D721Med (cell line): ENCODE measurements around the gene ZNF410.
"Not testable (repeated sequence)": the region's sequence is repeated elsewhere in the genome, so short reads cannot be mapped to it uniquely, and the experiment has no call there.

ENCODE experiments used
- DNase-seq: peaks from one replicate; pipeline ENCODE4 v3.0.0; 2011; ENCODE audit warnings: low spot score; ENCODE audit not compliant: insufficient read length
- FAIRE-seq: peaks from 2 replicates; lab custom pipeline; 2011; peaks lifted over from hg19 to GRCh38; lab: Jason Lieb, UNC
- TF ChIP-seq, protein P1 (sequence below): IDR thresholded peaks from 2 replicates; pipeline ENCODE4 v1.5.1; 2012; ENCODE audit warnings: mild to moderate bottlenecking, control low read depth; ENCODE audit not compliant: insufficient read depth; ENCODE audit errors: missing control alignments

ZNF410 gene

DNA sequence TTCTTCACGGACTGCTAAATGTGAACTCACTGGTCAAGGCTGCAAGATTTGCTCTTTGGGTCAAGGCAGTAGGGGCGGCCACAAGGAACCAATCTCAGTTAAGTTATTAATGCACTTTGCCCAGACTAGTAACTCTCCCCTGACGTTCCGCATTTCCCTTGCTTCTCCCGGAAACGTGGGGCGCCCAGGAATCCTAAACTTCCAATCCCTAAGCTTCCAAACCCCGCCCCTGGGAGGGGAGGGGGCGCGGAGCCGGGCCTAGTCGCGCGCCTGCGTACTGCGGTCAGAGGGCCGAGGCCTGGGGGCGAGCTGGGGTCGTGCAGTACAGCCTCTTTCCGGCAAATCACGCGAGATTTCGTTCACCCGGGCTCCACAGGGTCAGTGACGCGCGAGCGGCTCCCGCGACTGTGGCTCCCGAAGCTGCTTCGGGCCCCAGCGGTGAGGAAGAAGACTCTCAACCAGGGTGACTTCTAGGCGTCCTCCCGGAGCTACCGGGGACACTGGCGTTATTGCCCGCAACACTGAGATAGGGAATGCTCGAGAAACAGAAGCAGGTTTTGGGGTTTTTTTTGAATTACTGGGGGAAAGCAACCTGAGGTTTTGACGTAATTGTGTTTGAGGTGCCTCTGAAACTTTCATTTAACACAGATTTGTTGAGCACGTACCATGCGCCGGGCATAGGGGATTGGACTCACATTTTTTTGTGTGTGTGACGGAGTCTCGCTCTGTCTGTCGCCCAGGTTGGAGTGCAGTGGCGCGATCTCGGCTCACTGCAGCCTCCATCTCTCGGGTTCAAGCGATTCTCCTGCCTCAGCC lies 34.9 kb upstream of the ZNF410 start, which contains the start of gene PTGR2:
PTGR2 (plus strand) TSS at position 265 of the 816 bp plus-strand sequence. CDS start 7,032 bp downstream, outside the sequence.
- DNase-seq (peak; percentile 87), FAIRE-seq (no peak)
- TF ChIP-seq, protein P1, sequence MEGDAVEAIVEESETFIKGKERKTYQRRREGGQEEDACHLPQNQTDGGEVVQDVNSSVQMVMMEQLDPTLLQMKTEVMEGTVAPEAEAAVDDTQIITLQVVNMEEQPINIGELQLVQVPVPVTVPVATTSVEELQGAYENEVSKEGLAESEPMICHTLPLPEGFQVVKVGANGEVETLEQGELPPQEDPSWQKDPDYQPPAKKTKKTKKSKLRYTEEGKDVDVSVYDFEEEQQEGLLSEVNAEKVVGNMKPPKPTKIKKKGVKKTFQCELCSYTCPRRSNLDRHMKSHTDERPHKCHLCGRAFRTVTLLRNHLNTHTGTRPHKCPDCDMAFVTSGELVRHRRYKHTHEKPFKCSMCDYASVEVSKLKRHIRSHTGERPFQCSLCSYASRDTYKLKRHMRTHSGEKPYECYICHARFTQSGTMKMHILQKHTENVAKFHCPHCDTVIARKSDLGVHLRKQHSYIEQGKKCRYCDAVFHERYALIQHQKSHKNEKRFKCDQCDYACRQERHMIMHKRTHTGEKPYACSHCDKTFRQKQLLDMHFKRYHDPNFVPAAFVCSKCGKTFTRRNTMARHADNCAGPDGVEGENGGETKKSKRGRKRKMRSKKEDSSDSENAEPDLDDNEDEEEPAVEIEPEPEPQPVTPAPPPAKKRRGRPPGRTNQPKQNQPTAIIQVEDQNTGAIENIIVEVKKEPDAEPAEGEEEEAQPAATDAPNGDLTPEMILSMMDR, result no peak

DNA sequence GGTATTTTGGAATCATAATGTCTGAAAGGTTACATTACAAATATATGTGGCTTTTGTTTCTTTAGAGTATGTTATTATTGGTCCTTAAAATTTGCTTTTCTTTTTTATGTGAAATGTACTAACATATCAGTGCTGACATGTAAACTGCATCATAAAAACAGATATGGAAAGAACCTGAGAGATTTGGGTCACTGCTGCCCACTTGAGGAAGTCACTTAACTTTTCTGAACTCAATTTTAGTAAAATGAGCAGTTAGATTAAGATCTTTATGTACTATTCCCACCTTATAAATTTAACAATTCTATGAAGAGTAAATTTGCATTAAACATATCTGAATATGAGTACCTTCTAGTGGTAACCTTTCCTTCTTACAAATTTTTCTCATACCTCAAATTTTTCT lies 27.5 kb upstream of the ZNF410 start:
- DNase-seq (no peak), FAIRE-seq (no peak)
- TF ChIP-seq, protein P1, result no peak

DNA sequence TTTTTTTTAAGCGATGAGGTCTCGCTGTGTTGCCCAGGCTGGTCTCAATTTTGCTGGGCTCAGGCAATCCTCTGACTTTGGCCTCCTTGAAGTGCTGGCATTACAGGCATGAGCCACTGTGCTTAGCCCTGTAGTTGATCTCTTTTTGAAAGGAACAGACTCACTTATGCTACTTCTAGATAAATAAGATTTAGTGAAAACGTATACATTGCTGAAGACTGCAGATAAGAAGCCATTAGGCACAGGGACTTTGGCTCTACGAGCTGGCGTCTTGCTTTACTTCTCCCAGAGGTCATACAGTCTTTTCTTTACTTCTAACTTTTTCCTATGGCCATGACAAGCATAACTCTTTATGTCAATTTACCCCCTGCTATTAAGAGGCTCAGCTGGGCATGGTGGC lies 25.6 kb upstream of the ZNF410 start:
- FAIRE-seq (no peak), DNase-seq (no peak)
- TF ChIP-seq, protein P1, result no peak

DNA sequence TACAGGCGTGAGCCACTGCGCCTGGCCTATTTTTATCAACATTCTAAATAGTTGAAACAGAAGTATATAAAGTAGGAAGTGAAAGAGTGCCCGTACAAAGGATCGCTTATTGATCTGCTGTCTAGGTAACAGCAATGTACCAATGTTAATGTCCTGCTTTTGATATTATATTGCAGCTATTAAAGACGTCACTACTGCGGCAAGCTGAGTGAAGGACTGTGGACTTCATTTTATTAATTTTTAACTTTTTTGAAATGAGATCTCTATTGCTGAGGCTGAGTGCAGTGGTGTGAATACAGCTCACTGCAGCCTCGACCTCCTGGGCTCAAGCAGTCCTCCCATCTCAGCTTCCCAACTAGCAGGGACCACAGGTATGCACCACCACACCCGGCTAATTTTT lies 24.2 kb upstream of the ZNF410 start:
- TF ChIP-seq, protein P1, result no peak
- no peak for DNase-seq
- no peak for FAIRE-seq

GRCh38 chr14:73863209-73863608 lies 23.4 kb upstream of the ZNF410 start:
- FAIRE-seq, result no peak

DNA sequence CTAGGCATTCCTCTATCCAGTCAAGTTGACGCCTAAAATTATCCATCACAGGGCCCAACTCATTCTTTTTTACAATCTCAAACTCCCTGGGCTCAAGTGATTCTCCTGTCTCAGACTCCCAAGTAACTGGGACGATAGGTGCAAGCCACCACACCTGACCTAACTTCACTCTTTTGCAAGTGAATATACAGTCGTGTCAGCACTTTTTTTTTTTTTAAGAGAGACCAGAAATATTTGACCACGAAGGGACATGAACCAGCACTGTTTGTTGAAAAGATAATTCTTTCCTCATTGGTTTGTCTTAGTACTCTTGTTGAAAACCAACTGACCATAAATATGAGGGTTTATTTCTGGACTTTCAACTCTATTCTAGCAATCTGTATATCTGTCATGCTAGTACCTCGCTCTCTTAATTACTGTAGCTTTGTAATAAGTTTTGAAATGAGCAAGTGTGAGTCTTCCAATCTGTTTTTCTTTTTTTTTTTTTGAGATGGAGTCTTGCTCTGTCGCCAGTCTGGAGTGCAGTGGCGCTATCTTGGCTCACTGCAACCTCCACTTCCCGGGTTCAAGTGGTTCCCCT lies 21.0 kb upstream of the ZNF410 start:
- DNase-seq (no peak), FAIRE-seq (no peak)
- TF ChIP-seq, protein P1, result no peak

More at GRCh38 chr14:73863209-73863608, 23.4 kb upstream of the ZNF410 start:
- DNase-seq, result no peak
- TF ChIP-seq, protein P1, result no peak

DNA sequence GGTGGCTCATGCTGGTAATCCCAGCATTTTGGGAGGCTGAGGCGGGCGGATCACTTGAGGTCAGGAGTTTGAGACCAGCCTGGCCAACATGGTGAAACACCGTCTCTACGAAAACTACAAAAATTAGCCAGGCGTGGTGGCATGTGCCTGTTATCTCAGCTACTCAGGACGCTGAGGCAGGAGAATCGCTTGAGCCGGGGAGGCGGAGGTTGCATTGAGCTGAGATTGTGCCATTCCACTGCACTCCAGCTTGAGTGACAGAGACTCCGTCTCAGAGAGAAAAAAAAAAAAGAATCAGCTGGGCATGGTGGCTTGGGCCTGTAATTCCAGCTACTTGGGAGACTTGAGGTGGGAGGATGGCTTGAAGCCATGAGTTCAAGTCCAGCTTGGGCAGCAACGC lies 16.9 kb upstream of the ZNF410 start:
- not testable (repeated sequence) for DNase-seq, FAIRE-seq
